Upper lobe of right lung (tissue), 1 donor: ENCODE data around the gene TMEM204. TPM values are rescaled to one million over a fixed set of nuclear protein-coding genes. Genes with fewer than 3 reads are reported as not detected.
"Not testable (repeated sequence)": the region's sequence is repeated elsewhere in the genome, so short reads cannot be mapped to it uniquely, and the experiment has no call there.

Experiments
- ATAC-seq: fragments of 200-7000 bp; cut with Tn5 transposase; one replicate; pipeline ENCODE4 v1.9.1; 2020; ENCODE audit warnings: mild to moderate bottlenecking, moderate library complexity
- DNase-seq: peaks from one replicate; pipeline ENCODE4 v3.0.0-alpha.2; 2020
- H3K27ac ChIP-seq: fragments of 200-600 bp; one replicate; pipeline ENCODE4 v1.8.0; 2022
- H3K27me3 ChIP-seq: fragments of 200-600 bp; one replicate; pipeline ENCODE4 v1.8.0; 2022; ENCODE audit warnings: mild to moderate bottlenecking
- H3K36me3 ChIP-seq: fragments of 200-600 bp; one replicate; pipeline ENCODE4 v1.8.0; 2022
- H3K4me1 ChIP-seq: fragments of 200-600 bp; one replicate; pipeline ENCODE4 v1.8.0; 2022
- H3K4me3 ChIP-seq: fragments of 200-600 bp; one replicate; pipeline ENCODE4 v1.8.0; 2022; ENCODE audit warnings: mild to moderate bottlenecking
- H3K9me3 ChIP-seq: fragments of 200-600 bp; one replicate; pipeline ENCODE4 v1.8.0; 2022
- CTCF ChIP-seq: fragments of 200-600 bp; IDR thresholded peaks from one replicate; pipeline ENCODE4 v1.8.0; 2022; ENCODE audit warnings: antibody characterized with exemption
- intact Hi-C: fragments of 100-400 bp; cut with DNase I; formaldehyde crosslinking; loops from one replicate; pipeline ENCODE4 v1.11.0; 2022
- total RNA-seq: library from RNA; stranded (reverse); fragmentation: NEBNext Ultra II Directional; extraction: Animal tissue kit (Norgen Biotek cat#: 25700); gene quantifications from one replicate; pipeline ENCODE4 v1.2.1, GENCODE V29; 2021
- donor health status: DM: no; HTN: yes; CAD: no; lungs with severe emphysema.

Gene TMEM204
- total RNA-seq, 1 donor from 2014 or later: 69.2 TPM

DNA sequence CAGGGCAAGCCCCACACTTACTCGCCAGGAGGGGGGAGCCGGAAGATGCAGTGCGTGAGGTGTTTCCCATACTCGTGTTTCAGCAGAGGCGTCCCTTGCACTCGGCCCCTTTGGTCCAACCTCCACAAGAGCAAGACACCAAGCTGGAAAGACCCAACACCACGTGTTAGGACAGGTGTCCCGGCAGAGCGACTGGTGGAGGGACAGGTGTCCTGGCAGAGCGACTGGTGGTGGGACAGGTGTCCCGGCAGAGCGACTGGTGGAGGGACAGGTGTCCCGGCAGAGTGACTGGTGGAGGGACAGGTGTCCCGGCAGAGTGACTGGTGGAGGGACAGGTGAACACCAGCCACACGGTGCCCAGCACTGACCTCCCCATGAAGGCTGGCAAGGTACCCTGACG lies 59.0 kb downstream of the TMEM204 start:
- no peaks in the 10 kb centered on the region for H3K27me3 ChIP-seq
- H3K36me3 ChIP-seq: no peaks in the 10 kb centered on the region
- H3K4me3 ChIP-seq: no peak overlapping the region
- DNase-seq (no peak), ATAC-seq (no peak)
- H3K4me1 ChIP-seq: no peaks in the 10 kb centered on the region
- H3K27ac ChIP-seq: no peak overlapping the region
- intact Hi-C loops: no loop called here
- H3K9me3 ChIP-seq: no peaks in the 10 kb centered on the region
- TF ChIP-seq CTCF: no peak

GRCh38 chr16:1595511-1595910 lies 62.0 kb downstream of the TMEM204 start:
- DNase-seq, H3K27ac ChIP-seq, intact Hi-C loops, H3K27me3 ChIP-seq, H3K9me3 ChIP-seq, ATAC-seq, H3K36me3 ChIP-seq, H3K4me1 ChIP-seq, H3K4me3 ChIP-seq: not testable (repeated sequence)

- Histone ChIP-seq H3K27ac (no peak overlapping the region), H3K9me3 (no peaks in the 10 kb centered on the region), H3K36me3 (no peaks in the 10 kb centered on the region), H3K4me1 (peaks cover 4% of the 10 kb centered on the region), H3K4me3 (no peak overlapping the region), H3K27me3 (no peaks in the 10 kb centered on the region)
- ATAC-seq (no peak), DNase-seq (no peak)
- no peak for TF ChIP-seq CTCF
- intact Hi-C loops: no loop called here
Measured at GRCh38 chr16:1596516-1596915, 63.0 kb downstream of the TMEM204 start.

- no peak overlapping the region for H3K4me3 ChIP-seq
- no peak overlapping the region for H3K27ac ChIP-seq
- no peaks in the 10 kb centered on the region for H3K9me3 ChIP-seq
- ATAC-seq (peak; percentile 76), DNase-seq (no peak)
- no peaks in the 10 kb centered on the region for H3K36me3 ChIP-seq
- H3K27me3 ChIP-seq: no peaks in the 10 kb centered on the region
- H3K4me1 ChIP-seq: peaks cover 4% of the 10 kb centered on the region
- TF ChIP-seq CTCF: no peak
- intact Hi-C loops: no loop called here
Measured at GRCh38 chr16:1597154-1597553, 63.7 kb downstream of the TMEM204 start.

GRCh38 chr16:1601031-1601430 lies 67.6 kb downstream of the TMEM204 start:
- ATAC-seq: no peak
- Histone ChIP-seq H3K27ac (peak overlapping the region; percentile 70), H3K27me3 (no peaks in the 10 kb centered on the region), H3K9me3 (no peaks in the 10 kb centered on the region), H3K4me3 (no peak overlapping the region), H3K36me3 (peaks cover 6% of the 10 kb centered on the region), H3K4me1 (peaks cover 4% of the 10 kb centered on the region)
- intact Hi-C loops: no loop called here
- DNase-seq: no peak
- TF ChIP-seq CTCF: no peak

DNA sequence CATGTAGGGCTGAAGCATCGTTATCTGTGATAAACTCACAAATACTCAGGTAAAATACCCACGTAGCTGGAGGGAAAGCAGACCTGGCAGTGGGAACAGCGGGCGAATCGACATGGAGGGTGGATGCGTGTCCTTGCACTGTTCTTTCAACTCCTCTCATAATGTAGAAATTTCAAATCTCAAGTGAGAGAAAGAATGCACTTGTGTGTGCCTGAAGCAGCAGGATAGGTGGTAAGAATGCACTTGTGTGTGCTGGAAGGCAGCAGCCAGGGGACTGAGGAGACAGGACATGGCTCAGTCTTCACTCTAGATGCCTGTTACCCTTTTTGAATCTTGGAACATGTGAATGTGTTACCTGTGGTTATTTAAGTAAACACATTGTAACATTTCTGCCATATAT lies 68.0 kb downstream of the TMEM204 start:
- no peak for DNase-seq
- peaks cover 4% of the 10 kb centered on the region for H3K4me1 ChIP-seq
- TF ChIP-seq CTCF: no peak
- H3K36me3 ChIP-seq: peaks cover 10% of the 10 kb centered on the region
- H3K27me3 ChIP-seq: no peaks in the 10 kb centered on the region
- H3K9me3 ChIP-seq: no peaks in the 10 kb centered on the region
- intact Hi-C loops: no loop called here
- H3K4me3 ChIP-seq: no peak overlapping the region
- ATAC-seq: peak; percentile 89
- H3K27ac ChIP-seq: peak overlapping the region; percentile 70
